GM23248 (cell line): ENCODE measurements around the gene NDUFB3.

Experiments used
- EZH2 ChIP-seq: fragments of 200-600 bp; sonication (generic); IDR thresholded peaks from 2 replicates; pipeline ENCODE4 v1.6.1; 2018; ENCODE audit warnings: antibody characterized with exemption, mild to moderate bottlenecking; ENCODE audit not compliant: insufficient read depth, poor library complexity, severe bottlenecking
- EZH2phosphoT487 ChIP-seq: fragments of 200-600 bp; sonication (generic); IDR thresholded peaks from 2 replicates; pipeline ENCODE4 v1.6.1; 2018; ENCODE audit warnings: antibody characterized with exemption, moderate library complexity, mild to moderate bottlenecking, low read depth; ENCODE audit not compliant: insufficient read depth

DNA sequence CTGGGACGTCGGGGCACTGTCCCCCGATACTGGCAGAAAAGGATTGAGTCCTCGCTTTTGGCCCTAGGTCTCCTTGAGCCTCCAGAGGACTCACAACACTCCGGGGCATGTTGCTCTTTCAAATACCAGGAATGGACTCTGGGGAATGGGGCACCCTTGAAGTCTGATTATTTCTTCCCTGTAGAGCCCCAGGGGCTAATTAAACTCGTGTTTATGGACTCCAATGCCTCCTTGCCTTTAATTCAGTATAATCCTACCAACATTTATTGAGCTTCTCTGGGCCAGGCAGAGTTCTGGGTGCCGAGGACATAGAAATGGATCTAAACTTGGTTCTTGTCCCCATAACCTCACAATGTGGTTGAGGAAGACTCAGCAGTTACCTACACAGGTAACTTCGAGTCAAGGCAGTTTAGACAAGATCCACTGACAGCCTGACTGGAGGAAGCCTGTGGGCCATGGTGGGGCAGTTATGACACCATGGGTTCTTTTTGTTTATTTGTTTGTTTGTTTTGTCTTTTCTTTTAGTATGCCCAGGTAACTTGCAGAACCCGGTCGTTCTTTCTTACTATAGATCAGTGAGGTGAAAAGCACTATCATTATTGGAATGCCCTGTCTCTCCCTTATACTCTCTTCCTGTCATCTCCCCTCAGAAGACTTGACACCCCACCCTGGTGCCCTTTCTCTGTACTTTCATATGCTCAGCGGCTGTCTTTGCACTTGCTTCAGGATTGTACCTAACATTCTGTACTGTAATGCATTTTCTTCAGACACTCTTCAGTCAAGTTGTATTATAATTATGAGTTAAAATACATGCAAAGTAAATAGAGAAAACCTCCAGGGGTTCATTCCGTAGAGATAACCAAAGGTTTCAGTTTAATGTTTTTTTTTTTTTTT is 47.4 kb downstream of the NDUFB3 start:
- TF ChIP-seq EZH2 (no peak), EZH2phosphoT487 (no peak)
